GM12872 (cell line): ENCODE results near the gene ELOVL6.

Source experiments
- TF ChIP-seq, protein P1 (sequence below): IDR thresholded peaks from 3 replicates; pipeline ENCODE4 v1.5.1; 2011; ENCODE audit warnings: low read depth, mild to moderate bottlenecking, low read length, moderate library complexity; ENCODE audit not compliant: insufficient read depth

ELOVL6 gene

DNA sequence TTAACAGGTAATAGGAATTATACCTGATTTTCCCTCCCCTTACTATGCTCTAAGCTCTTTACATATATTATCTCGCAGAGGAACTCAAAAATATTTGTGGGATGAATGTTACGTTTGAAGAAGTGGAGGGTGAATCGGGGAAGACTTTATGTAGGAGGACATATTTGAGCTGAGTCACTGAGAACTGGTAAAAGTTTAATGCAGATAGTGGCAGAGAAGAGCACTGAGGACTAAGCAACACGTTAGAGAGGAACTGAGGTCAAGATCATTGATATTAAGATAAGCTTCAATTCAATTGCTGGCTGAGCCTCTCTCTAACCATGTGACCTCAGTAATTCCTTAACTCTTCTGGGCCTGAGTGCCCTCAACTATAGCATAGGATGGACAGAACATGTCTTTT is 26.4 kb upstream of the ELOVL6 start:
- TF ChIP-seq, protein P1, sequence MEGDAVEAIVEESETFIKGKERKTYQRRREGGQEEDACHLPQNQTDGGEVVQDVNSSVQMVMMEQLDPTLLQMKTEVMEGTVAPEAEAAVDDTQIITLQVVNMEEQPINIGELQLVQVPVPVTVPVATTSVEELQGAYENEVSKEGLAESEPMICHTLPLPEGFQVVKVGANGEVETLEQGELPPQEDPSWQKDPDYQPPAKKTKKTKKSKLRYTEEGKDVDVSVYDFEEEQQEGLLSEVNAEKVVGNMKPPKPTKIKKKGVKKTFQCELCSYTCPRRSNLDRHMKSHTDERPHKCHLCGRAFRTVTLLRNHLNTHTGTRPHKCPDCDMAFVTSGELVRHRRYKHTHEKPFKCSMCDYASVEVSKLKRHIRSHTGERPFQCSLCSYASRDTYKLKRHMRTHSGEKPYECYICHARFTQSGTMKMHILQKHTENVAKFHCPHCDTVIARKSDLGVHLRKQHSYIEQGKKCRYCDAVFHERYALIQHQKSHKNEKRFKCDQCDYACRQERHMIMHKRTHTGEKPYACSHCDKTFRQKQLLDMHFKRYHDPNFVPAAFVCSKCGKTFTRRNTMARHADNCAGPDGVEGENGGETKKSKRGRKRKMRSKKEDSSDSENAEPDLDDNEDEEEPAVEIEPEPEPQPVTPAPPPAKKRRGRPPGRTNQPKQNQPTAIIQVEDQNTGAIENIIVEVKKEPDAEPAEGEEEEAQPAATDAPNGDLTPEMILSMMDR = no peak

DNA sequence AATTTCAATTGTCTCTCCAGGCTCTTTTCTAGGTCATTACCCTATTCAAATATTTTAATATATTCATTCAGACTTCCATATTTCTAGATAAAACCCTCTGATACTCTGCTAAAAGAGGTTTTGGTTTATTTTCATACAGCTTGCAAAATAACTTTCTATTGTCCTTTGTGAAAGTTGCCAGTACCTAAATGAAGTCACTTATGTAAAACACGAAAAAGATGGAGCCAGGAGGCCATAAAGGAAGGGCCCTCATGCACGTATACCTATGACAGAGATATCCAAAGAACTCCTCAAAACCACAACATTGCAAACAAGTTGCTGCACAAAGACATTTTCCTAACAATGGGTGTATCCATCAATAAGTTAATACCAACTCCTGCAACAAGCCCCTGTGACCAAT is 25.7 kb upstream of the ELOVL6 start:
- TF ChIP-seq, protein P1 = no peak

DNA sequence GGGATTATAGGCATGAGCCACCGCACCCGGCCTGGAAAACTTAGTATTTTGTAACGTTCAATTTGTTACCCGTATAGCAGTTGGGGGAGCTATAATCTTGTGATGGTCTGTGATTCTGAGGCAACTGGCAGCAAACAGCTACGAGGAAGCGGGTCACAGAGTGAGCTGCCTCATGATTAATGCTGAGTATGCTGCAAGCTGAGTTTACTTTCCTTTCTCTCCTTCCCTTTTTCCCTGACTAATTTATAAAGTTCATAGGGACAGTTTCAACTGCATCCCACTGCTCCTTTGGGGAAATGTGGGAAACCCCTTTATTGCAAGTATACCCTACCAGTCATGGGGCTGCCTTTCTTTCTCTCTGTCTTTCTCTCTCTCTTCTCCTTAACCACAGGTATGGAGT is 17.7 kb upstream of the ELOVL6 start:
- TF ChIP-seq, protein P1 = no peak

DNA sequence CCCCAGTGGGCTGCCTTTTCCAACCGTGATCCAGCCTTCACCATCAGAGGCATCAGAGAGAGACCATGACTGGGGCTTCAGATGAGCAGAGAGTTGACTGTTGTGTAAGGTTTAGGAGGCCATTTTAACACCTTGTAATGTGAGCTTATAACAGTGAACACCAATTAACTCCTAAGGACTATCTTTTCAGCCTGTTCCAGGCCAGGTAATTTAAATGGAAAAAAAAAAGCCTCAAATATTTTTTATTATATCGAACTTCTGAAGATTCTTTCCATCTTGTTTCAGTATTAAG is 13.3 kb upstream of the ELOVL6 start:
- TF ChIP-seq, protein P1 = no peak

DNA sequence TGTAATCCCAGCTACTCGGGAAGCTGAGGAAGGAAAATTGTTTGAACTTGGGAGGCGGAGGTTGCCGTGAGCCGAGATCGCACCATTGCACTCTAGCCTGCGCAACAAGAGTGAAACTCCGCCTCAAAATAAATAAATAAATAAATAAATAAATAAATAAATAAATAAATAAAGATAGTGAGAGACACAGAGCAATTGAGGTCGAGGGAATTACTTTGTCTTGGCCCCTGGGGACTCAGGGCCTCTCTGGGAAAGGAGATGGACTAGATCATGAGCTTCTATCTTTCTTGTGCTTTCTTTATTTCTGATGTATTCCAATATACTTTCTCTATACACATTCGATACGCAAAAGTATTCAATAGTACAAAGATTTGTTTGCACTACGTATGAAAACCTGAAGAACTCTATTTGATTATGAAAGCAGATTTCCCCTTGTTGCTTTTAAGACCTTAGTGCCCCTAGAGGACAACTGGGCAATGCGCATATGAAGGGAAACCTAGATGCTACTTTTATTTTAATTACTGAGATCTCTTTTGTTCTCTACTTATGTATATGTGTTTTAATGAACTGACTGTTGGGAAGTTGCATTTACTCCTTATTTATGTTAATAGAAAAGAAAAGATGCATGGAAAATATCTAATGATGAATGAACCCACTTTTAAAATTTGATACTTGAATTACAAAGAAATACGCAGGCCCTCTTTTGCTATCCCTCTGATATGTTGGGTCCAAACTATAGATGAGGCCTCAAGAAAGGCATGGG is 12.8 kb upstream of the ELOVL6 start:
- TF ChIP-seq, protein P1 = peak; percentile 77

DNA sequence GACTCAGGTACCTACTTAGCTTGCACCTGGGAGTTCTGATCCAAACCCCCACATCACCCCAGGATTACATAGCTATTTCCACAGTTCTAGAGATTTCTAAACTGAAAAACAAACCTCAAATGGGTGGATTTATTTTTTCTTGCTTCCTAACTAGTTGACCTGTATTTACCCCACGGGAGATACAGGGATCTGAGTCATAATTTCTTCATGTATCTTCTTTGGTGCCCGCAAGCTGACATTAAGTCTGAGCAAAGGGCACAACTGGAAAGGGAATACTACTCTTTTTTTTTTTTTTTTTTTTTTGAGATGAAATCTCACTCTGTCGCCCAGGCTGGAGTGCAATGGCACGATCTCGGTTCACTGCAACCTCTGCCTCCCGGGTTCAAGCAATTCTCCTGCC is 10.0 kb upstream of the ELOVL6 start:
- TF ChIP-seq, protein P1 = no peak

DNA sequence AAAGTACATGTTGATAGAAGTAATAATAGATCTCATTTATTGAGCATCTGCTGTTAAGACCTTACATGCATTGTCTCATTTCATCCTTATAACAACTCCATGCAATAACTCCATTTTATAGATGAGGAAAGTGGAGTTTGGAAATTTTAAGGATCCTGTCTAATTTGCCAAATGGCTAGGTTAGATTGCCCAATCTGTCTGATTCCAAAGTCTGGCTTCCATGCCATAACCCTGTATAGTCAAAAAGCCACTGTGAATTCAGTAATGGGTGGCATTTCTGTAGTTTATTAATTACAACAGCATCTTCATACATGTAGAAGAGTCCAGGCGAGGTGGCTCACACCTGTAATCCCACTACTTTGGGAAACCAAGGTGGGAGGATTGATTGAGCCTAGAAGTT is 8.8 kb upstream of the ELOVL6 start:
- TF ChIP-seq, protein P1 = no peak
